HepG2 (cell line): ENCODE results near the gene GLT1D1. TPM values are rescaled to one million over a fixed set of nuclear protein-coding genes. Genes with fewer than 3 reads are reported as not detected.
A peak's percentile ranks its signal among the peaks of the same experiment; 100 is the strongest.

Source experiments
- ESRRA ChIP-seq: sonication (generic); formaldehyde crosslinking; IDR thresholded peaks from 2 replicates; pipeline ENCODE4 v1.5.1; 2020; ENCODE audit warnings: mild to moderate bottlenecking, low read depth, missing genetic modification reagents
- JUND ChIP-seq: sonication (generic); formaldehyde crosslinking; IDR thresholded peaks from 2 replicates; pipeline ENCODE4 v1.8.0; 2022; ENCODE audit warnings: mild to moderate bottlenecking, missing genetic modification reagents
- MEF2D ChIP-seq: sonication (generic); formaldehyde crosslinking; IDR thresholded peaks from 2 replicates; pipeline ENCODE4 v1.5.1; 2020; ENCODE audit warnings: mild to moderate bottlenecking, missing genetic modification reagents
- SAP130 ChIP-seq: IDR thresholded peaks from 2 replicates; pipeline ENCODE4 v1.6.1; 2016; ENCODE audit warnings: low read depth
- SKI ChIP-seq: fragments of 450-650 bp; IDR thresholded peaks from one replicate; pipeline ENCODE4 v1.6.1; 2018; ENCODE audit warnings: mild to moderate bottlenecking; ENCODE audit not compliant: partially characterized antibody
- THYN1 ChIP-seq: sonication (generic); formaldehyde crosslinking; IDR thresholded peaks from 2 replicates; pipeline ENCODE4 v1.8.1; 2023; ENCODE audit warnings: low read depth, mild to moderate bottlenecking, moderate library complexity, missing genetic modification reagents, borderline replicate concordance
- YY1 ChIP-seq: IDR thresholded peaks from 2 replicates; pipeline ENCODE4 v1.6.1; 2011; ENCODE audit warnings: low read length, low read depth, moderate library complexity, mild to moderate bottlenecking; ENCODE audit not compliant: insufficient read depth, insufficient replicate concordance
- ZNF232 ChIP-seq: sonication (generic); formaldehyde crosslinking; IDR thresholded peaks from 2 replicates; pipeline ENCODE4 v1.4.0; 2020; ENCODE audit warnings: missing genetic modification reagents, borderline replicate concordance
- ZNF296 ChIP-seq: sonication (generic); formaldehyde crosslinking; conservative IDR thresholded peaks from 2 replicates; pipeline ENCODE4 v1.5.0; 2020; ENCODE audit warnings: mild to moderate bottlenecking, missing genetic modification reagents
- ZNF350 ChIP-seq: sonication (generic); formaldehyde crosslinking; IDR thresholded peaks from 2 replicates; pipeline ENCODE4 v1.4.0; 2020; ENCODE audit warnings: mild to moderate bottlenecking, low read depth, missing genetic modification reagents, borderline replicate concordance
- ZNF460 ChIP-seq: sonication (generic); formaldehyde crosslinking; IDR thresholded peaks from 2 replicates; pipeline ENCODE4 v1.5.1; 2020; ENCODE audit warnings: missing genetic modification reagents, mild to moderate bottlenecking, borderline replicate concordance
- polyA plus RNA-seq, 8 experiments: library from polyadenylated mRNA; depleted of rRNA in 3 of 8; stranded (reverse) in 7 of 8; unstranded in 1 of 8; fragments of >200 nt; fragmentation: Illumina TruSeq in 4 of 8; extraction: Trizol in 4 of 8; gene quantifications; 2 replicates each; pipeline versions ENCODE4 v1.2.1 to v1.2.3, GENCODE V29; 2011 to 2016; ENCODE audit warnings: low read depth in 4 of 8, missing spikeins in 1 of 8, mixed read lengths in 1 of 8; ENCODE audit not compliant: insufficient read depth in 1 of 8
- total RNA-seq, 5 experiments: library from RNA; depleted of rRNA; stranded (reverse); fragments of >200 nt; fragmentation: Illumina TruSeq; extraction: Trizol; gene quantifications; 2 replicates each; pipeline ENCODE4 v1.2.3, GENCODE V29; 2016; ENCODE audit warnings: low read depth in 1 of 5
- TF ChIP-seq, protein P1 (sequence below): sonication (generic); formaldehyde crosslinking; IDR thresholded peaks from 2 replicates; pipeline ENCODE4 v1.4.0; 2020; ENCODE audit warnings: missing genetic modification reagents
- TF ChIP-seq, protein P2 (sequence below): sonication (generic); formaldehyde crosslinking; IDR thresholded peaks from 2 replicates; pipeline ENCODE4 v1.4.0; 2020; ENCODE audit warnings: missing genetic modification reagents, borderline replicate concordance
- TF ChIP-seq, protein P3 (sequence below): sonication (generic); formaldehyde crosslinking; IDR thresholded peaks from 2 replicates; pipeline ENCODE4 v1.4.0; 2020; ENCODE audit warnings: missing genetic modification reagents
- TF ChIP-seq, protein P4 (sequence below): sonication (generic); formaldehyde crosslinking; IDR thresholded peaks from 2 replicates; pipeline ENCODE4 v1.8.0; 2022; ENCODE audit warnings: mild to moderate bottlenecking, missing genetic modification reagents, borderline replicate concordance
- TF ChIP-seq, protein P5 (sequence below): sonication (generic); formaldehyde crosslinking; IDR thresholded peaks from 2 replicates; pipeline ENCODE4 v1.5.0; 2020; ENCODE audit warnings: missing genetic modification reagents

GLT1D1 gene
- total and polyA plus RNA-seq, 2 of the 13 experiments (the other 11 are each of a cell fraction or from before 2014, with no cell fraction given) = 0.09 to 0.17 TPM

DNA sequence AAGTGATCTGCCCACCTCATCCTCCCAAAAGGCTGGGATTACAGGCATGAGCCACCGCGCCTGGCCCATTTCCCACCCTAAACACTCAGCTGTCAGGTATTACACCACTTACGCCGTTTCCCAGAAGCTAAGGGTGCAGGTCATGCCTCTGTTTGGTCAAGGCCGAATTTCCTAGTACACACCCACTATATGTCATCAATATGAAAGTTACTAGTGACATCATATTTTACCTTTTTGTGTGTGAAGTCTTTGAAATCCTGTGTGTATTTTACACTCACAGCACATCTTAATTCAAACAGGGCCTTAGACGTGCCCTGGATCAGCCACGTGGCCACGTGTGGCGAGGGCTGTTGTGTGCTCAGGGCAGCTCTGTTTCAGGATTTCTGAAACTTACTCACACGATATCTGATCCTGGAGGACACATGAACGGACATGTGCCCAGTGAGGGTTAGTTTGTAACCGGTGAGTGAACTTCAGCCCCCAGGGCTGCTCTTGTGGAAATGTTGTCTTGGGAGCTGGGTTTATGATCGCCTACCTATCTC, 51.8 kb downstream of the GLT1D1 start (continued):
- TF ChIP-seq, protein P1, sequence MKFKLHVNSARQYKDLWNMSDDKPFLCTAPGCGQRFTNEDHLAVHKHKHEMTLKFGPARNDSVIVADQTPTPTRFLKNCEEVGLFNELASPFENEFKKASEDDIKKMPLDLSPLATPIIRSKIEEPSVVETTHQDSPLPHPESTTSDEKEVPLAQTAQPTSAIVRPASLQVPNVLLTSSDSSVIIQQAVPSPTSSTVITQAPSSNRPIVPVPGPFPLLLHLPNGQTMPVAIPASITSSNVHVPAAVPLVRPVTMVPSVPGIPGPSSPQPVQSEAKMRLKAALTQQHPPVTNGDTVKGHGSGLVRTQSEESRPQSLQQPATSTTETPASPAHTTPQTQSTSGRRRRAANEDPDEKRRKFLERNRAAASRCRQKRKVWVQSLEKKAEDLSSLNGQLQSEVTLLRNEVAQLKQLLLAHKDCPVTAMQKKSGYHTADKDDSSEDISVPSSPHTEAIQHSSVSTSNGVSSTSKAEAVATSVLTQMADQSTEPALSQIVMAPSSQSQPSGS = peak; percentile 55; the same call in 1 of the 2 replicates
- TF ChIP-seq, protein P2, sequence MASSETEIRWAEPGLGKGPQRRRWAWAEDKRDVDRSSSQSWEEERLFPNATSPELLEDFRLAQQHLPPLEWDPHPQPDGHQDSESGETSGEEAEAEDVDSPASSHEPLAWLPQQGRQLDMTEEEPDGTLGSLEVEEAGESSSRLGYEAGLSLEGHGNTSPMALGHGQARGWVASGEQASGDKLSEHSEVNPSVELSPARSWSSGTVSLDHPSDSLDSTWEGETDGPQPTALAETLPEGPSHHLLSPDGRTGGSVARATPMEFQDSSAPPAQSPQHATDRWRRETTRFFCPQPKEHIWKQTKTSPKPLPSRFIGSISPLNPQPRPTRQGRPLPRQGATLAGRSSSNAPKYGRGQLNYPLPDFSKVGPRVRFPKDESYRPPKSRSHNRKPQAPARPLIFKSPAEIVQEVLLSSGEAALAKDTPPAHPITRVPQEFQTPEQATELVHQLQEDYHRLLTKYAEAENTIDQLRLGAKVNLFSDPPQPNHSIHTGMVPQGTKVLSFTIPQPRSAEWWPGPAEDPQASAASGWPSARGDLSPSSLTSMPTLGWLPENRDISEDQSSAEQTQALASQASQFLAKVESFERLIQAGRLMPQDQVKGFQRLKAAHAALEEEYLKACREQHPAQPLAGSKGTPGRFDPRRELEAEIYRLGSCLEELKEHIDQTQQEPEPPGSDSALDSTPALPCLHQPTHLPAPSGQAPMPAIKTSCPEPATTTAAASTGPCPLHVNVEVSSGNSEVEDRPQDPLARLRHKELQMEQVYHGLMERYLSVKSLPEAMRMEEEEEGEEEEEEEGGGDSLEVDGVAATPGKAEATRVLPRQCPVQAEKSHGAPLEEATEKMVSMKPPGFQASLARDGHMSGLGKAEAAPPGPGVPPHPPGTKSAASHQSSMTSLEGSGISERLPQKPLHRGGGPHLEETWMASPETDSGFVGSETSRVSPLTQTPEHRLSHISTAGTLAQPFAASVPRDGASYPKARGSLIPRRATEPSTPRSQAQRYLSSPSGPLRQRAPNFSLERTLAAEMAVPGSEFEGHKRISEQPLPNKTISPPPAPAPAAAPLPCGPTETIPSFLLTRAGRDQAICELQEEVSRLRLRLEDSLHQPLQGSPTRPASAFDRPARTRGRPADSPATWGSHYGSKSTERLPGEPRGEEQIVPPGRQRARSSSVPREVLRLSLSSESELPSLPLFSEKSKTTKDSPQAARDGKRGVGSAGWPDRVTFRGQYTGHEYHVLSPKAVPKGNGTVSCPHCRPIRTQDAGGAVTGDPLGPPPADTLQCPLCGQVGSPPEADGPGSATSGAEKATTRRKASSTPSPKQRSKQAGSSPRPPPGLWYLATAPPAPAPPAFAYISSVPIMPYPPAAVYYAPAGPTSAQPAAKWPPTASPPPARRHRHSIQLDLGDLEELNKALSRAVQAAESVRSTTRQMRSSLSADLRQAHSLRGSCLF (CRISPR knock-in tag) = no peak
- TF ChIP-seq ZNF350 (CRISPR knock-in tag) = peak; percentile 86; the same call in 1 of the 2 replicates
- TF ChIP-seq ZNF460 (CRISPR knock-in tag) = peak; percentile 75; the same call in 1 of the 2 replicates
- no peak for TF ChIP-seq ZNF296 (CRISPR knock-in tag)
- no peak for TF ChIP-seq YY1
- TF ChIP-seq ZNF232 = 0 out of 2 replicates have a peak, but pooled peaks have one; percentile 44
- TF ChIP-seq, protein P3, sequence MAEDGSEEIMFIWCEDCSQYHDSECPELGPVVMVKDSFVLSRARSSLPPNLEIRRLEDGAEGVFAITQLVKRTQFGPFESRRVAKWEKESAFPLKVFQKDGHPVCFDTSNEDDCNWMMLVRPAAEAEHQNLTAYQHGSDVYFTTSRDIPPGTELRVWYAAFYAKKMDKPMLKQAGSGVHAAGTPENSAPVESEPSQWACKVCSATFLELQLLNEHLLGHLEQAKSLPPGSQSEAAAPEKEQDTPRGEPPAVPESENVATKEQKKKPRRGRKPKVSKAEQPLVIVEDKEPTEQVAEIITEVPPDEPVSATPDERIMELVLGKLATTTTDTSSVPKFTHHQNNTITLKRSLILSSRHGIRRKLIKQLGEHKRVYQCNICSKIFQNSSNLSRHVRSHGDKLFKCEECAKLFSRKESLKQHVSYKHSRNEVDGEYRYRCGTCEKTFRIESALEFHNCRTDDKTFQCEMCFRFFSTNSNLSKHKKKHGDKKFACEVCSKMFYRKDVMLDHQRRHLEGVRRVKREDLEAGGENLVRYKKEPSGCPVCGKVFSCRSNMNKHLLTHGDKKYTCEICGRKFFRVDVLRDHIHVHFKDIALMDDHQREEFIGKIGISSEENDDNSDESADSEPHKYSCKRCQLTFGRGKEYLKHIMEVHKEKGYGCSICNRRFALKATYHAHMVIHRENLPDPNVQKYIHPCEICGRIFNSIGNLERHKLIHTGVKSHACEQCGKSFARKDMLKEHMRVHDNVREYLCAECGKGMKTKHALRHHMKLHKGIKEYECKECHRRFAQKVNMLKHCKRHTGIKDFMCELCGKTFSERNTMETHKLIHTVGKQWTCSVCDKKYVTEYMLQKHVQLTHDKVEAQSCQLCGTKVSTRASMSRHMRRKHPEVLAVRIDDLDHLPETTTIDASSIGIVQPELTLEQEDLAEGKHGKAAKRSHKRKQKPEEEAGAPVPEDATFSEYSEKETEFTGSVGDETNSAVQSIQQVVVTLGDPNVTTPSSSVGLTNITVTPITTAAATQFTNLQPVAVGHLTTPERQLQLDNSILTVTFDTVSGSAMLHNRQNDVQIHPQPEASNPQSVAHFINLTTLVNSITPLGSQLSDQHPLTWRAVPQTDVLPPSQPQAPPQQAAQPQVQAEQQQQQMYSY (CRISPR knock-in tag) = no peak
- TF ChIP-seq THYN1 = no peak
- TF ChIP-seq MEF2D (CRISPR knock-in tag) = peak; percentile 84
- TF ChIP-seq SKI = peak; percentile 14
- TF ChIP-seq, protein P4, sequence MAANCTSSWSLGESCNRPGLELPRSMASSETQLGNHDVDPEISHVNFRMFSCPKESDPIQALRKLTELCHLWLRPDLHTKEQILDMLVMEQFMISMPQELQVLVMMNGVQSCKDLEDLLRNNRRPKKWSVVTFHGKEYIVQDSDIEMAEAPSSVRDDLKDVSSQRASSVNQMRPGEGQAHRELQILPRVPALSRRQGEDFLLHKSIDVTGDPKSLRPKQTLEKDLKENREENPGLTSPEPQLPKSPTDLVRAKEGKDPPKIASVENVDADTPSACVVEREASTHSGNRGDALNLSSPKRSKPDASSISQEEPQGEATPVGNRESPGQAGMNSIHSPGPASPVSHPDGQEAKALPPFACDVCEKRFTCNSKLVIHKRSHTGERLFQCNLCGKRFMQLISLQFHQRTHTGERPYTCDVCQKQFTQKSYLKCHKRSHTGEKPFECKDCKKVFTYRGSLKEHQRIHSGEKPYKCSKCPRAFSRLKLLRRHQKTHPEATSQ (CRISPR knock-in tag) = peak; percentile 63; the same call in 1 of the 2 replicates
- TF ChIP-seq JUND (CRISPR knock-in tag) = no peak
- TF ChIP-seq ESRRA (CRISPR knock-in tag) = no peak
- peak; percentile 87 for TF ChIP-seq SAP130 (CRISPR knock-in tag)
- TF ChIP-seq, protein P5, sequence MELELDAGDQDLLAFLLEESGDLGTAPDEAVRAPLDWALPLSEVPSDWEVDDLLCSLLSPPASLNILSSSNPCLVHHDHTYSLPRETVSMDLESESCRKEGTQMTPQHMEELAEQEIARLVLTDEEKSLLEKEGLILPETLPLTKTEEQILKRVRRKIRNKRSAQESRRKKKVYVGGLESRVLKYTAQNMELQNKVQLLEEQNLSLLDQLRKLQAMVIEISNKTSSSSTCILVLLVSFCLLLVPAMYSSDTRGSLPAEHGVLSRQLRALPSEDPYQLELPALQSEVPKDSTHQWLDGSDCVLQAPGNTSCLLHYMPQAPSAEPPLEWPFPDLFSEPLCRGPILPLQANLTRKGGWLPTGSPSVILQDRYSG (CRISPR knock-in tag) = no peak
